GM19397 (cell line): Measurements from ENCODE around the gene GNG12.

Experiments used
- ATAC-seq: cut with Tn5 transposase; IDR thresholded peaks from one replicate; pipeline ENCODE4 v1.9.1; 2021; ENCODE audit warnings: mild to moderate bottlenecking, moderate library complexity; ENCODE audit not compliant: unreplicated experiment

GNG12 gene

GRCh38 chr1:67843331-67843730 lies 10.1 kb upstream of the GNG12 start:
- no peak for ATAC-seq

- no peak for ATAC-seq
Observed at GRCh38 chr1:67840449-67840848, 7.2 kb upstream of the GNG12 start.

GRCh38 chr1:67839826-67840225 lies 6.6 kb upstream of the GNG12 start:
- no peak for ATAC-seq

- ATAC-seq: no peak
Observed at GRCh38 chr1:67838180-67838910, 5.1 kb upstream of the GNG12 start.

GRCh38 chr1:67836769-67837168 lies 3.5 kb upstream of the GNG12 start:
- ATAC-seq: no peak

- no peak for ATAC-seq
Observed at GRCh38 chr1:67835663-67836452, 2.6 kb upstream of the GNG12 start.

- no peak for ATAC-seq
Observed at GRCh38 chr1:67834246-67834877, 1.1 kb upstream of the GNG12 start.

- no peak for ATAC-seq
Observed at GRCh38 chr1:67833602-67833940, 304 bp upstream of the GNG12 start.

GRCh38 chr1:67831850-67832513 lies 1.3 kb downstream of the GNG12 start:
- no peak for ATAC-seq

- no peak for ATAC-seq
Observed at GRCh38 chr1:67830928-67831830, 2.1 kb downstream of the GNG12 start.

GRCh38 chr1:67830226-67830625 lies 3.0 kb downstream of the GNG12 start:
- no peak for ATAC-seq

GRCh38 chr1:67827688-67828087 lies 5.6 kb downstream of the GNG12 start:
- ATAC-seq: no peak

- no peak for ATAC-seq
Observed at GRCh38 chr1:67825591-67825990, 7.7 kb downstream of the GNG12 start.

- no peak for ATAC-seq
Observed at GRCh38 chr1:67824766-67825165, 8.5 kb downstream of the GNG12 start.

GRCh38 chr1:67823615-67824014 lies 9.7 kb downstream of the GNG12 start:
- ATAC-seq: no peak

GRCh38 chr1:67821263-67821662 lies 12.0 kb downstream of the GNG12 start:
- ATAC-seq: no peak

GRCh38 chr1:67818725-67819301 lies 14.5 kb downstream of the GNG12 start:
- no peak for ATAC-seq

GRCh38 chr1:67818162-67818561 lies 15.1 kb downstream of the GNG12 start:
- no peak for ATAC-seq

- no peak for ATAC-seq
Observed at GRCh38 chr1:67817319-67817718, 15.9 kb downstream of the GNG12 start.

GRCh38 chr1:67816506-67816905 lies 16.8 kb downstream of the GNG12 start:
- ATAC-seq: no peak
